Measurements from ENCODE around the gene CITED2.
"Not testable (repeated sequence)": the region's sequence is repeated elsewhere in the genome, so short reads cannot be mapped to it uniquely, and the experiment has no call there.

The CITED2 gene

GRCh38 chr6:139374357-139375225 lies at the start of gene CITED2:
CITED2 (minus strand) TSS chr6:139374648; CDS start chr6:139373944, 704 bp downstream.
- peak; percentile 95 for DNase-seq

- no peak for DNase-seq
Measured at GRCh38 chr6:139423037-139423703, 48.7 kb upstream of the CITED2 start.

- DNase-seq: no peak
Measured at GRCh38 chr6:139422105-139423036, 47.9 kb upstream of the CITED2 start.

- no peak for DNase-seq
Measured at GRCh38 chr6:139418481-139419132, 44.2 kb upstream of the CITED2 start.

GRCh38 chr6:139416146-139416545 lies 41.7 kb upstream of the CITED2 start:
- no peak for DNase-seq

- DNase-seq: no peak
Measured at GRCh38 chr6:139415365-139415764, 40.9 kb upstream of the CITED2 start.

GRCh38 chr6:139412103-139412502 lies 37.7 kb upstream of the CITED2 start:
- DNase-seq: not testable (repeated sequence)

GRCh38 chr6:139409026-139409425 lies 34.6 kb upstream of the CITED2 start:
- DNase-seq: no peak

GRCh38 chr6:139407718-139408222 lies 33.3 kb upstream of the CITED2 start:
- DNase-seq: no peak

GRCh38 chr6:139406577-139407343 lies 32.3 kb upstream of the CITED2 start:
- no peak for DNase-seq

GRCh38 chr6:139402876-139403386 lies 28.5 kb upstream of the CITED2 start:
- DNase-seq: no peak

- DNase-seq: no peak
Measured at GRCh38 chr6:139398658-139399057, 24.2 kb upstream of the CITED2 start.

GRCh38 chr6:139395891-139396301 lies 21.4 kb upstream of the CITED2 start:
- no peak for DNase-seq

- DNase-seq: no peak
Measured at GRCh38 chr6:139395371-139395770, 20.9 kb upstream of the CITED2 start.

GRCh38 chr6:139394027-139394649 lies 19.7 kb upstream of the CITED2 start:
- DNase-seq: no peak

GRCh38 chr6:139392794-139393193 lies 18.3 kb upstream of the CITED2 start:
- no peak for DNase-seq

- DNase-seq: no peak
Measured at GRCh38 chr6:139391709-139392108, 17.3 kb upstream of the CITED2 start.

- no peak for DNase-seq
Measured at GRCh38 chr6:139390447-139390846, 16.0 kb upstream of the CITED2 start.

- no peak for DNase-seq
Measured at GRCh38 chr6:139388384-139388783, 13.9 kb upstream of the CITED2 start.

- DNase-seq: no peak
Measured at GRCh38 chr6:139386404-139386803, 12.0 kb upstream of the CITED2 start.

Measured in hematopoietic multipotent progenitor cell treated with erythropoietin and hydrocortisone succinate and interleukin-3 and kit ligand, for 8 days (in vitro differentiated cells).